ENCODE measurements around the gene BEST1.

The BEST1 gene

GRCh38 chr11:61916737-61917333, 33.3 kb upstream of the BEST1 start:
- no peak for DNase-seq

- DNase-seq, result no peak
These were observed 32.6 kb upstream of the BEST1 start, which contains the start of gene RAB3IL1 for GRCh38 chr11:61917334-61918109. Gene RAB3IL1, minus strand, starts transcription at chr11:61917566. Its CDS starts 199 bp downstream, at chr11:61917367.

GRCh38 chr11:61918251-61918937, 31.8 kb upstream of the BEST1 start:
- DNase-seq, result no peak

GRCh38 chr11:61918938-61919704, 31.0 kb upstream of the BEST1 start:
- no peak for DNase-seq

GRCh38 chr11:61919705-61920631, 30.2 kb upstream of the BEST1 start:
- DNase-seq, result no peak

GRCh38 chr11:61921446-61921845, 28.7 kb upstream of the BEST1 start:
- no peak for DNase-seq

- no peak for DNase-seq
These were observed 27.6 kb upstream of the BEST1 start for GRCh38 chr11:61922539-61922938.

- DNase-seq, result no peak
These were observed 26.7 kb upstream of the BEST1 start for GRCh38 chr11:61923166-61924063.

- DNase-seq, result no peak
These were observed 26.1 kb upstream of the BEST1 start for GRCh38 chr11:61924064-61924455.

- DNase-seq, result no peak
These were observed 24.4 kb upstream of the BEST1 start for GRCh38 chr11:61925736-61926135.

- DNase-seq, result no peak
These were observed 23.9 kb upstream of the BEST1 start for GRCh38 chr11:61926235-61926634.

- DNase-seq, result no peak
These were observed 22.6 kb upstream of the BEST1 start for GRCh38 chr11:61927501-61927900.

GRCh38 chr11:61928606-61929005, 21.5 kb upstream of the BEST1 start:
- no peak for DNase-seq

- no peak for DNase-seq
These were observed 19.2 kb upstream of the BEST1 start for GRCh38 chr11:61930933-61931332.

GRCh38 chr11:61935861-61936260, 14.3 kb upstream of the BEST1 start:
- DNase-seq, result no peak

- DNase-seq, result no peak
These were observed 9.7 kb upstream of the BEST1 start for GRCh38 chr11:61940466-61940865.

GRCh38 chr11:61945191-61945590, 5.0 kb upstream of the BEST1 start:
- DNase-seq, result no peak

GRCh38 chr11:61946894-61947293, 3.3 kb upstream of the BEST1 start:
- no peak for DNase-seq

- DNase-seq, result peak; percentile 71
These were observed 2.5 kb upstream of the BEST1 start for GRCh38 chr11:61947486-61948210.

- DNase-seq, result no peak
These were observed 1.6 kb upstream of the BEST1 start for GRCh38 chr11:61948505-61948904.
